Hematopoietic multipotent progenitor cell treated with erythropoietin and hydrocortisone succinate and interleukin-3 and kit ligand, for 17 days (in vitro differentiated cells): ENCODE results near the gene LILRB2.
"Not testable (repeated sequence)": the region's sequence is repeated elsewhere in the genome, so short reads cannot be mapped to it uniquely, and the experiment has no call there.

Source experiments
- DNase-seq: peaks from one replicate; pipeline ENCODE4 v3.0.0-alpha.2; 2015; ENCODE audit warnings: low spot score

LILRB2 gene

DNA sequence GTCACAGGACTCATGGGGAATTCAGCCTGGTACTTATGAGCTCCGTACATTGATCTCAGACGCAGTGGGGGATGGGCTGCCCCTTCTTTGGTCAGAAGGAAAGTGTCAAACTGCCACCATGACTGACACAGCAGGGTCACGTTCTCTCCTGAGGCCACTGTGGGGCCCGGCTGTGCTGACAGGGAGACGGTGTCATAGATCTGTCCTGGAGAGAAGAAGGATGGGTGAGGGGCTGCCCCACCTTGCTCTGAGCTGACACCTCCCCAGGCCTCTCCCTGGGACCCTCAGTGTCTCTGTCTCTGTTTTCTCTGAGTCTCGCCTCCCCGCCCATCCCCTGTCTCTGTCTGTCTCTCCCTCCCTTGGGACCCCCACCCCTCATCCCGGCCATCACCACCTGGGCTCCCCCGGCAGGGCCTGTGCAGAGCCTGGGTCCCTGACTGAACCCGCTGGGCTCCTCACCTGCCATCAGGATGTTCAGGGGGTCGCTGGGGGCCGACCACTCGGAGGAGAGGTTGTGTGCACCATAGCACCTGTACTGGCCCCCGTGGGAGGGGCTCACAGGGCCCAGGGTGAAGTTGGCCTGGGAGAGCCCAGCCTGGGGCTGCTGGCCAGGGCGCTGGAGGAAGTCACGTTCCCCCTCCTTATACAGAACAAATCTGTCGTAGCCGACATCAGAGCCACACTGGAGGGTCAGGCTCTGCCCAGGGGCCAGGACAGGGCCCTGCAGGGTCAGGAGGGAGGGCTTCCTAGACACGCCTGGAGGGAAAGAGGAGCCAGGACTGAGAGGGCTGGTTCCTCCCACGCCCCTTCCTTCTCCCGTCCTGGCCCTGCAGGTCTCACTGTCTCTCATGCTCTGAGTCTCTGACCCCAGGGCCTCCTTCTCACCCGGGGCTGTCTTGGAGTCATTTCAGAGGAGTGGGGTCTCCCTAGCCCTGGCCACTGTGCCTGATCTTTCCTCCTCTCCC is 40.3 kb downstream of the LILRB2 start:
- not testable (repeated sequence) for DNase-seq

DNA sequence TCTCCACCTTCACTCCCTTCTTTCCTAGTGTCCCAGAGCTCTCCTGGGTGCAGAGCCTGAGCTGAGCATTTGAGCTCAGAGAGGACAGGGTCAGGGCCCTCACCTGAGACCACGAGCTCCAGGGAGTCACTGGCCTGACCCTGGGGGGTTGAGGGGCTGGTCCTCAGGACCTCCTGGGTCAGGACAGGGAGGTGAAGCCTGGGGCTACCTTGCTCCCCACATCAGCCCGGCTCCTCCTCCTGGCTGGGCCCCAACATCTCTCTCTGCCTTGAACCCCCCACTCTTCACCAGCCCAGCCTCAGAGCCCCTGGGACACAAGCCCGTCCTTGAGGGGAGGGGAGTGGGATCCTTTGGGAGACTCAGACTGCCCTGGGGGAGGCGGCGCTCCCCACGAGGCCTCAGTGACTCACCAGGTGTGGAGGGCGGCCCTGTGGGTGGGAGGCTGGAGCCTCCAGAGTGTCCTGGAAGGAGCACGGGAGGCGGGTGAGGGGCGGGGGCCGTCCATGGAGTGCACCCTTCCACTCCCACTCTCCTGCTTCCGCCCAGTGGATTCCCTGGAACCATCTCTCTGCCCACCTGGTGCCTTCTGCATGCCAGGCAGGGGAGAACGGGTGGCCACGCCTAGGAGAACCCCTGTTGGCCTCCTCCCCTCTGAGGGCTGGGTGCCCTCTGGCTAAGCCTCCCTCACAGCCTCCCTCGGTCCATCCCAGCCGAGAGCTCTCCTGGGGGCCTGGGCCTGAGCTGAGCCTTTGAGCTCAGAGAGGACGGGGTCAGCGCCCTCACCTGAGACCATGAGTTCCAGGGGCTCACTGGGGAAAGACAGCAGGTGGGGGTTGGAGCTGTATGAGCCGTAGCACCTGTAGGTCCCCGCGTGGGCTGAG is 41.2 kb downstream of the LILRB2 start:
- DNase-seq: not testable (repeated sequence)

DNA sequence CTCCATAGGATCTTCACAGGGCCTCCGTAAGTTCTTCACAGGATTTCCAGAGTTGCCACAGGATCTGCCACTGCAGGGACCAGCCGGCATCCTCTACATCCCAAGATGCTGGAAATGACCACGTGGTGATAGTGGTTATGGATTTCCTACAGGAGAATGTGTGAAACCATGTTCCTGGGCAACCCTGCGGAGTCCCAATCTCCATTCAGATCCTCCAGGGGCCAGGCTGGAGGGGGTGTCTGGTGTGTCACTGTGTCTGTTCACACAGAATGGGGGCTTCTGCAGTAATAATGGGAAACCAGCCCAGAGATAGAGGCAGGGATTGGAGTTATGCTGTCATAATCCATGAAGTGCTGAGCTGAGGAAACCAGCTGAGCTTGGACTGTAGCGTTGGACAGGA is 47.0 kb downstream of the LILRB2 start:
- no peak for DNase-seq

DNA sequence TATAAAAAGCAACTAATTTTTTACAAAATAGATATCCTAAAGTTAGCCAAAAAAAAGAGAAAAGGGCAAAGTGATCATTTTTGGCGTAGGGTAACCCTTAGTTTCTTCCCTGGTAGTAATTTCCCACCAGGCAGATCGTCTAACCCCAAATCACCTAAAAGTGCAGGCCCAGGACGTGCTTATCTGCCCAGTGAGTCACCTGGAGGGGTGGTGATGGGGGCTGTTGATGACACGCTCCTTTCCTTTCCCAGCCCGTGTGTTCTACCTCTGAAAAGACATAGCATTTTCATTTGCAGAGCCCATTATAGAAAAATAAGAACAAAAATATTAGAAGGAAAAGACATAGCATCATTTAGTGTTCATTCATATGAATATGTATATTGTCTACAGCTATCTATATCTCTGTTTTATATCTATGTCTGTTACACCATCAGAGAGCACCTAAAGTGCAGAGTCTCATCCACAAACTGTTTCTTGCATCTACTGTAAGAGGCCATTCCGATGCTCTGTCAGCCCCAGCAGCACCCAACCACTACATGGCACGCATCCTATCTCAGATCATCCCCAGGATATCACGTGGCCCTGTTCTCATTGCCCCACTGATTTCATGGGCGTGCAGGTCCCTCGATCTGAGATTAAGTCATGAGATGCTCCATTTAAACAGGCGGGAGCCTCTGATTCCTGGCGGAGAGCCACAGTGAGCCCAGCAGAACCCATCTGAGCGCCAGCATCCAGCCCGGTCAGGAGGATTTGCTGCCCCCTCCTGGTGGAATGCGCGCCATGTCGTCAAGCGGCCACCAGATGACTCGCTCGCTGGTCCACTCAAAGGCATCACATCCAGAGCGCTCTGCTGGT is 49.6 kb downstream of the LILRB2 start:
- DNase-seq: peak; percentile 91

DNA sequence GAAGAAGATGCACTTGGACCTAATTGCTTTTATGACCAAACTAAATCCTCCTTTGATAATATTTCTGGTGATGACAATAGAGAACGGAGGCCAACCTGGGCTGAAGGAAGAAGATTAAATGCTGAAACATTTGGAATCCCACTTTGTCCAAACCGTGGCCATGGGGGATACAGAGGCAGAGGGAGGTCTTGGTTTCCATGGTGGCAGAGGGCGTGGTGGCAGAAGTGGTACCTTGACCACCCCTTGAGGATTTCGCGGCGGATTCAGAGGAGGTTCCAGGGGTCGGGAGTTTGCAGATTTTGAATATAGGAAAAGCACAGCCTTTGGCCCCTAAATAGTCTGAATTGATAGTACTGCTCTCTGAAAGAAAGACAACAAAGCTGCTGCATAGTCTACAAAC is 50.9 kb downstream of the LILRB2 start:
- DNase-seq: no peak

DNA sequence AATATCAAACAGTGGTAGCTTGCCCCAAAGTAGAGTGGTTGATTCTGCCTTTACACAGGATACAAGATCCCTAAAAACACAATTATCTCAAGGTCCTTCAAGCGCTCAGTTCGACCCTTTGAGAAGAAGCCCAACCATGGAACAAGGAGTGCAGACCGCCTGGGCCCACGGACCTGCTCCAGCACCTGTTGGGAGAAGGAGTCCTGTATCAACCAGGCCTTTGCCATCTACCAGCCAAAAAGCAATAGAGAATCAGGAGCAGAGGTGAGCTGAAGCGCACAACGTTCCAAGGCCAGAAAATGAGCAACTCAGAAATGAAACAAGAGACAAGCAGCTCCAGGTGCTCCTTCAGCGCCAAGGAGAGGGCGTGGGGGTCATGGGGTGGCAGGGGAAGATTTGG is 51.8 kb downstream of the LILRB2 start:
- DNase-seq: no peak

DNA sequence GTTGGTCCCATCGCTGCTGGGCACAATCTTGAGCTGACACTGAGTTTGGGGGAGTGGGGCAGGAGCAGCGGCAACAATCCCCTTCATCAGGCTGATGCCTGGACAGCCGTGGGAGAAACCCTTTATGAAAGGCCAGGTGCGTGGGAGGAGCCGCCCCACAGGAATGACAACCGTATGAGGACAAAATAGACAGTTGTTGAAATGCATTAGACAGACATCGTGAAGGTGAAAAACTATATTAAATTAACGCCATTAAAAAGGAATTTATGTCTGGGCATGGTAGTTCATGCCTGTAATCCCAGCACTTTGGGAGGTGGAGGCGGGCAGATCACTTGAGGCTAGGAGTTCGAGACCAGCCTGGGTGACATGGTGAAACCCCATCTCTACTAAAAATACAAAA is 56.3 kb downstream of the LILRB2 start:
- DNase-seq: not testable (repeated sequence)

DNA sequence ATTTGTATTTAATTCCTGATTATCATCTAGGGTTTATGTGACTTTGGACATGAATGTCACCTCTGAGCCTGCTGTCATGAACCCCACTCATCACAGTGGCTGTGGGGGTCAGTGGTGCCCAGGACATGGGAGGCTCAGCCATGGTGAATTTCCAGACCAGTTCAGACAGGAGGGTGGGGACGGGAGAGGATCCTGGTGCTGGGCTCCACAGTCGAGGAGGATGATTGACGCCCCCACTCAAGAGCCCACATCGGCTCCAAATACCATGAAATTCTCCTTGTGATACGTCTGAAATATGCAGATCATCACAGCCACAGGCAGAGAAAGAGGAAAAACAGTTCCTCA is 57.0 kb downstream of the LILRB2 start:
- not testable (repeated sequence) for DNase-seq
